DMS 273 (cell line): Measurements from ENCODE around the gene OR8G5.

Source experiments
- DNase-seq: peaks from one replicate; lab custom pipeline; 2025; ENCODE audit not compliant: unreplicated experiment; lab: John Stamatoyannopoulos, UW

OR8G5 gene

DNA sequence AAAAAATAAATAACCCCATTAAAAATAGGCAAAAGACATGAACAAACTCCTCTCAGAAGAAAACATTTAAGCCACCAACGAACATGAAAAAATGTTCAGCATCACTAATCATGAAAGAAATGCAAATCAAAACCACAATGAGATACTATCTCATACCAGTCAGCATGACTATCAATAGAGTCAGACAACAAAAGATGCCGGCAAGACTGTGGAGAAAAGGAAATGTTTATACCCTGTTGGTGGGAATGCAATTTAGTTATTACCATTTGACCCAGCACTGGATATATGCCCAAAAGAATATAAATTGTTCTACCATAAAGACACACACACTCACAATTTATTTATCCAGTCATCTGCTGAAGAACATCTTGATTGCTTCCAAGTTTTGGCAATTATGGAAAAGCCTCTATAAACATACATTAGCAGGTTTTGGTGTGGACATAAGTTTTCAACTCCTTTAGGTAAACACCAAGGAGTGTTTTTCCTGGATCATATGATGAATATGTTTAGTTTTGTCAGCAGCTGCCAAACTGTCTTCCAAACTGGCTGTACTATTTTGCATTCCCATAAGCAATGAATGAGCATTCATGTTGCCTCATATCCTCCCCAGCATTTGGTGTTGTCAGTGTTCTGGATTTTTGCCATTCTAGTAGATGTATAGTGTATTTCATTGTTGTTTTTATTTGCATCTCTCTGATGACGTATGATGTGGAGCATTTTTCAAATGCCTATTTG, 29.6 kb downstream of the OR8G5 start:
- DNase-seq, result no peak

DNA sequence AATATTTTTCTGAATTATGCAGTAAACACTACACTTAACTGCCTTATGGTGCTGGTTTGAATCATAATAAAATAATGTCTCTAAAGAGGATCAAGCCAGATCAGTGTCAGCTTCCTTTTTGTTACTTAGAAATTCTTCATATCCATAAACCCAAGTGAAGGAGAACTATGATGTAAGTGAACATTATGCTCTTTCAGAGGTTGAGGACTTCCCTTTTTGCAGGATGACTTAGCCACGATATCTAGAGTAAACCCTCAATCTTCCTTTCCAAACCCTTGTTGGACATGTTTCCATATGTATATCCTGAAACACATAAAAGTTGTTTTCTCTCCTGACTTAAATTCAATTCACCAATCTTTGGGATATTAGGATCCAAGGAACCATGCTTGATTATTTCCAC, 38.5 kb downstream of the OR8G5 start:
- no peak for DNase-seq

DNA sequence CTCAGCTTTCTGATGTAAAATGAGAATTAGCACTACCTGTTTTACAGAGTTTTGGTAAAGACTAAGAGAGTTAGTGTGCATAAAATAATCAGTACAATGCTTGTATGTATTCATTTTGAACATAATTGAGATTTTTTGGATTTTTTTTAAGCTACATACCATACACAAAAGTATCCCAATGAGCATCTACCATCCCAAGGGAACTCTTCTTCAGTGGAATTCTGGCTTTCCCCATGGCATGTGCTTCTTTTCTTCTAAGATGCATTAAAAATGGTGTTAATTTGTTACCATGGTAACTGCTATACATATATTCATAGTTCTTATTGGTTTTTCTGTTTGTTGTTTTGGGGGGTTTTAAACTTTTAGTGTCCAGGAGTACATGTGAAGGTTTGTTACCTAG, 39.8 kb downstream of the OR8G5 start:
- DNase-seq, result no peak

DNA sequence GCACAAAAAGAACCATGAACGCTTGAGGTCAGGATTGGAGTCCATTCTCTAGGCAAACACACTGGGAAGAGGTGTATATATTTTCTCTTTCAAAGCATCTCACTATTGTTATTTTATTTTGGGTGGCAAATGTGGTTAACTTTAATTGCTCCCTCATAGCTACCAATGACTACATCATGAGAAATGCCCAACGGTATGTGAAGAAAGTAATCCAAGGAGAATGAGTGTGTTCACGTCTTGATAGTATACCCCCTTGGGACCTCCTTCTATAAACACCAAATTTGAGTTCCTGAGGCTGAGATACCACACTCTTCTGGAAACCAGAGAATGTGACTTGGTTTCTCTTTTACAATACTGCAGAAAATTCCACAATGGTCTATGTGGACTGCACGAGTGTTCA, 41.7 kb downstream of the OR8G5 start:
- no peak for DNase-seq

DNA sequence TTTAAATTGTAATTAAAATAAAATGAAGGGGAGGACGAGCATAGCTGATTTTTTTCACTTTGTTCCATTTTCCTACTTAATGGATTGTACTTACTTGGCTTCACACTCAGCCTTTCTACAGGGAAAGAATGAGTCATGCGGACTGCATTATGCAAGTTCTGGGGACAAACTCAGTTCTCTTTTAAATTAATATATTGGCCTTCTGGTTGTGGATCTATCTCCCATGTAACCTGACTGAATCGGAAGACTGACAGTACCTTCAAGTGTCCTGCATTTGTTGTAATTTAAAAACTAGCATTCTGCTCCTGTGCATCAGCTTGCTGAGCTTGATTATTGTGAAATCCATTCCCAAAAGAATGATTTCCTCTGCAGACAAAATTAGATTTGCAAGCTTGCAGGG, 45.4 kb downstream of the OR8G5 start:
- DNase-seq, result no peak

DNA sequence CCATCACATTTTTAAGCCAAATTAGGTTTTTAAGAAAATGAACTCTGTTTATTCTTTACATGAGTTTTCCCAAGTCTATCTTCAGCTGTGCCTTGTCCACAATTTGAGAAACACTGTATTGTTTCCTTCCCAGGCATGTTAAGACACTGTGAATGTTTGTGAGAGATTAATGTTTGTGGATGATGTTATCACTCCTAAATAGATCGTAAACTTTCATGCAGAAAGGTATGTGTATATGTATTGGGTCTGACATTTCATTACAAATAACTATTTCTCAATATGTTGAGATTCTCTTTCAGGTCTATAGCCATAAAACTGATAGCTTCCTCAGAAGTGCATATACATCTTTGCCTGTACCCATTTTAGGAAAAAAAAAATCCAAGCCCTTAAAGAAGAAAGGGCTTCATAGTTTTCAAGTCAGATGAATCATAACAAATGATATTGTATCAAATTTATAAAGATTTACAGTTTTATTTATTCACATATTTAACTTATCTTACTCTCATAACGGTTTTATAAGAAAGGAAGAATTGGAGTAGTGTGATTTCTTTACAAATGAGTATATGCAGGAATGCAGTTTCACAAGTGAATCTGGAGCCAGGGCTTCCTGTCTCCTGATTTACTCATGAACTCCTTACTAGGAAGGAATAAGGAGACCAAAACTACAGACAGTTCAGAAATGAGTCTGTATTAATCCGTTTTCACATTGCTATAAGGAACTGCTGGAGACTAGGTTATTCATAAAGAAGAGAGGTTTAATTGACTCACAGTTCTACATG, 46.4 kb downstream of the OR8G5 start:
- DNase-seq, result no peak

DNA sequence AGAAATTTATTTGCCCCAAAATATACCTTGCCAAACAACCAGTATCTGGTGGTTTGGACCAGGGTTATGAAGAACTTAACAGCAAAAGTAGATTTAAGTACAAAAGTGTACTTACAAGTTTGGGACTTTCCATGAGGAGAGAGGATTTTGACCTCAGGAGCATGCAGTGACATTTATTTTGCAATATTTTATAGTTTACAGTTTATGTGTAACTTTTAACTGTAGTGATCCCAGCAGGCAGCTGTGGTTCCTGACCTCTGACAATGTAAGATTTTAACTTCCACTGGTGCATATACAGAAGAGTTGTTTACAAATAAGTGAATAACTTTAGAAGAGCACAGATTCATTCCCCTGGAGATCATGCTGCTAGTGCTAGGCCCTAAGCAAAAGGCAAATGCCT, 50.9 kb downstream of the OR8G5 start:
- DNase-seq, result no peak

DNA sequence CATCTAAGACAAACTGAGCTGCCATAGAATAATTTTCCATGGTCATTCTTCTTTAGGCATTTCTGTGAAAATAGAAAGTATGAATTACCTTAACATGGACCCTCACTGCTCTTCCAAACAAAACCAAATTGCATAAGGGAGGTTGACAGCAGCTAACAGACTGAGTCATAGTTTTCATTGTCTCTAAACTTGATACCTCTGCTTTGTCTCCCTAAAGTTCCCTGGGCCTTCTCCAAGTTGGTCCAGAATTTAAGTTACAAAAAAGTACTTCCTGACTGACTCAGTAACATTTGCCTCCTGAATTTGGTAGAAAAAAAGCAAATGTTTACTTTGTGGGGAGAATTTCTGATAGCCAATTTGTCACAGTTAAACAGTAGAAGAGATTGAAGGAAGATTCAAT, 54.5 kb downstream of the OR8G5 start:
- no peak for DNase-seq

DNA sequence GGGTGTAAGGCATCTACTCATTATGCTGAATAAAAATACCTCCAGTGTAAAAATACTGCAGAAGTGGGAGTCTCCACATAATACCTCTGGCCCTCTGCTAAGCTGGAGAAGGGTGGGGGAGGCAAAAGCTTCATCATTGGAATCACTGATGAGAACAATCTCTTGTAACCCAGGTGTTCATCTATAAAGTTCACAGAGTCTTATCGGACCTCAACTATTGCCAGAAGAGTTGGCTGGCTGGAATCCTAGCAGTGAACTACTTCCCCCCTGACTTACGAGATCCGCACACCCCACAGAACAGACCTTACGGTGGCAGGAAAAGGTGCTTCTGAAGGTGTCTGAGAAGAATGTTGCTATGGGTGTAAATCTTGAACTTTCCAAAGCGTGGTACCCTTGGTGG, 55.1 kb downstream of the OR8G5 start:
- DNase-seq, result no peak

DNA sequence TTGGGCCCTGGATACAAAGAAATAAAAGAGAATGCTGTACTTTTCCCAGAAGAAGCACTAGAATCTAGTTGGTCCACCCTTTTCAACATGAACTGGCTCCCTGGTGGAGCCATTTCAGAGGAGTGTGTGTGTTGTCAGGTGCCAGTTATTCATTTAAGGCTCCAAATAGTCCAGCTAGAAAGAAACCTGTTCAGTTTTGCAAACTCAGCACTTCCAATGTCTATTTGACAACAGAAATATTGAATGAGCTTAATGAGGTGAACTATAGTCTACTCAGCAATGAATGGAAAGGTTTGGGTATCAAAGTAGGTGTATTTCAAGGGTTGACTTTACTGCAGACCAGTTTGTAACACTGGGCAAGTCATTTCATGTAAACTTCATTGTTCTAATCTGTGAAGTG, 55.5 kb downstream of the OR8G5 start:
- no peak for DNase-seq

DNA sequence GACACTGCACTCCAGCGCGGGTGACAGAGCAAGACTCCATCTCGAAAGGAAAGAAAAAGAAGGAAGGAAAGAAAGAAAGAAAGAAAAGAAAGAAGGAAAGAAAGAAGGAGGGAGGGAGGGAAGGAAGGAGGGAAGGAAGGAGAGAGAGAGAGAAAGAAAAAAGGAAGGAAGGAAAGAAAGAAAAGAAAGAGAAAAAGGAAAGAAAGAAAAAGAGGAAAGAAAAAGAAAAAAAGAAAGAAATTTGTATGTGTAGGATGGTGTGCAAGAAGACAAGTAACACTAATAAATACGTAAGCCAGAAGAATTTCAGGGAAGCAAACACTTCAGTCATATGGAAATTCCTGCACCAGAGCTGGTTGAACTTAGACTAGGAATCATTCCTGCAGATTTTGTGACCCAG, 57.0 kb downstream of the OR8G5 start:
- DNase-seq, result no peak

DNA sequence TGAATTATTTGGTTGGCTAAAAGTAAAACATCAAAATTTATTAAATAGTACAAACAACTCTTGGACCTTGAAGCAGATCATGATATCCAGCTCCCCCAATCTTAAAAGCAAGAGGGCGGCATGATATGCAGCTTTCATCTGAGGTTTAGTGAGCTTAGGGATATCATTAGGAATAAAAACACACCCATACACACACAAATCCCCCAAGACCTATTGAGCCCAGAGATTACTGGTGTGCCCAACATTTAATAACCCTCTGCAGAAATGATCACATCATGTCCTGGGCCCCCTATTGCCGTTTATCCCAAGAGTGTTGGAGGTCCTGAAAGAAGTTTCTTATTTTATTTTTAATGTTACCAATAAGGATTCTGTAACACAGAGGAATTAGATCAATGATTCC, 57.7 kb downstream of the OR8G5 start, which contains the start of gene OR8D1:
Gene OR8D1 (minus strand): TSS at position 101 of the 400 bp plus-strand sequence. CDS start 3,183 bp downstream, outside the sequence.
- no peak for DNase-seq

DNA sequence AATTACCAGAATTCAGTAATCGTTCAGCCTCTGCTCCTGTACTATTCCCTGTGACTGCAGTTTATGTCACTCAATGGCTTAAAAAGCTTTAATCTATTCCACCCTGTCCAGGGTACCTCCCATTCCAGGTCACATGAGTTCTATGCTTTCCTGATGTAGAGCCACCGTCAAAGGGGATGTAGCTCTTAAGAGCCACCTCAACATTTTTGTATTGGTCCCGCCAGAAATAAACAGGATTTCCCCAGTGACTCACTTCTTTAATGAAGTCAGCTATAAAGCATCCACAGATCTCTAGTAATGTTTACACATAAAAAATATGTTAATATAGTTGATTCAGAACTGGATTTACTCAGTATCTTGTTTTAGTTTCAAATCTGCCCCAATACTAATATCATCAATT, 58.9 kb downstream of the OR8G5 start:
- DNase-seq, result no peak
